ENCODE data around the gene DDX47. TPM values are rescaled to one million over a fixed set of nuclear protein-coding genes. Genes with fewer than 3 reads are reported as not detected.
A peak's percentile ranks its signal among the peaks of the same experiment; 100 is the strongest.

The DDX47 gene
- 10 to 100 TPM; 32.3 to 44.1 (median 35.3) TPM for polyA plus RNA-seq

GRCh38 chr12:12813120-12814101 lies at the start of gene DDX47:
TSS of gene DDX47 (plus strand) at chr12:12813346. CDS start at chr12:12813368, 22 bp downstream.
- 1 to 3% (median 2%) methylated on average over 35 of the region's 35 CpGs for WGBS, 3 donors
- no peak within 1 kb of the TSS for H3K27ac ChIP-seq (ENCODE audit: low read depth, low read length)

GRCh38 chr12:12764824-12765223 lies 48.3 kb upstream of the DDX47 start:
- no peak overlapping the region for H3K27ac ChIP-seq (ENCODE audit: low read depth, low read length)

- WGBS, 3 donors, result 96 to 98% (median 97%) methylated on average over 6 of the region's 6 CpGs
- no peak overlapping the region for H3K27ac ChIP-seq (ENCODE audit: low read depth, low read length)
These were observed 42.9 kb upstream of the DDX47 start for GRCh38 chr12:12770262-12770661.

GRCh38 chr12:12774791-12775190 lies 38.4 kb upstream of the DDX47 start:
- no peak overlapping the region for H3K27ac ChIP-seq (ENCODE audit: low read depth, low read length)
- 87 to 88% (median 88%) methylated on average over 3 of the region's 3 CpGs for WGBS, 3 donors

- WGBS, 3 donors, result 45 to 67% (median 65%) methylated on average over 5 of the region's 5 CpGs
- H3K27ac ChIP-seq (ENCODE audit: low read depth, low read length), result no peak overlapping the region
These were observed 36.9 kb upstream of the DDX47 start for GRCh38 chr12:12776261-12776660.

GRCh38 chr12:12777092-12777491 lies 36.1 kb upstream of the DDX47 start:
- WGBS, 3 donors, result 80 to 89% (median 85%) methylated on average over 3 of the region's 3 CpGs
- no peak overlapping the region for H3K27ac ChIP-seq (ENCODE audit: low read depth, low read length)

- 88 to 96% (median 94%) methylated on average over 2 of the region's 2 CpGs for WGBS, 3 donors
- no peak overlapping the region for H3K27ac ChIP-seq (ENCODE audit: low read depth, low read length)
These were observed 34.1 kb upstream of the DDX47 start for GRCh38 chr12:12779007-12779406.

GRCh38 chr12:12779529-12779928 lies 33.6 kb upstream of the DDX47 start:
- 15 to 28% (median 17%) methylated on average over 3 of the region's 3 CpGs for WGBS, 3 donors
- no peak overlapping the region for H3K27ac ChIP-seq (ENCODE audit: low read depth, low read length)

GRCh38 chr12:12784116-12784515 lies 29.0 kb upstream of the DDX47 start:
- no peak overlapping the region for H3K27ac ChIP-seq (ENCODE audit: low read depth, low read length)
- 97 to 99% (median 98%) methylated on average over 2 of the region's 2 CpGs for WGBS, 3 donors

GRCh38 chr12:12784911-12785814 lies 28.0 kb upstream of the DDX47 start, which contains the start of gene APOLD1:
TSS of gene APOLD1 (plus strand) at chr12:12785659. CDS start at chr12:12785692, 33 bp downstream.
- WGBS, 3 donors, result 55 to 79% (median 65%) methylated on average over 14 of the region's 14 CpGs
- H3K27ac ChIP-seq (ENCODE audit: low read depth, low read length), result peak within 1 kb of the TSS; percentile 11

- H3K27ac ChIP-seq (ENCODE audit: low read depth, low read length), result peak overlapping the region; percentile 11
- WGBS, 3 donors, result 12 to 34% (median 13%) methylated on average over 4 of the region's 4 CpGs
These were observed 26.8 kb upstream of the DDX47 start for GRCh38 chr12:12786351-12786705.

GRCh38 chr12:12786706-12787601 lies 26.2 kb upstream of the DDX47 start:
- WGBS, 3 donors, result 1 to 2% (median 2%) methylated on average over 79 to 80 of the region's 80 CpGs

GRCh38 chr12:12788131-12788530 lies 25.0 kb upstream of the DDX47 start:
- WGBS, 3 donors, result 40 to 63% (median 59%) methylated on average over 6 of the region's 6 CpGs
- H3K27ac ChIP-seq (ENCODE audit: low read depth, low read length), result no peak overlapping the region

More at GRCh38 chr12:12786706-12787601, 26.2 kb upstream of the DDX47 start:
- H3K27ac ChIP-seq (ENCODE audit: low read depth, low read length), result peak overlapping the region; percentile 15

GRCh38 chr12:12788675-12789368 lies 24.3 kb upstream of the DDX47 start:
- H3K27ac ChIP-seq (ENCODE audit: low read depth, low read length), result no peak overlapping the region
- 12 to 17% (median 15%) methylated on average over 9 of the region's 9 CpGs for WGBS, 3 donors

- WGBS, 3 donors, result 53 to 77% (median 69%) methylated on average over 4 of the region's 4 CpGs
These were observed 22.2 kb upstream of the DDX47 start for GRCh38 chr12:12790956-12791355.

GRCh38 chr12:12791756-12792369 lies 21.3 kb upstream of the DDX47 start:
- WGBS, 3 donors, result 11 to 38% (median 35%) methylated on average over 7 of the region's 7 CpGs
- no peak overlapping the region for H3K27ac ChIP-seq (ENCODE audit: low read depth, low read length)

More at GRCh38 chr12:12790956-12791355, 22.2 kb upstream of the DDX47 start:
- no peak overlapping the region for H3K27ac ChIP-seq (ENCODE audit: low read depth, low read length)

GRCh38 chr12:12792421-12792820 lies 20.7 kb upstream of the DDX47 start:
- H3K27ac ChIP-seq (ENCODE audit: low read depth, low read length), result no peak overlapping the region

More at GRCh38 chr12:12792421-12792820, 20.7 kb upstream of the DDX47 start:
- WGBS, 3 donors, result 65 to 74% (median 66%) methylated on average over 6 of the region's 6 CpGs
